MM.1S (cell line): Measurements from ENCODE around the gene PACRG.

Source experiments
- DNase-seq: peaks from one replicate; pipeline ENCODE4 v3.0.0-alpha.2; 2015
- H2AFZ ChIP-seq: fragments of 300-600 bp; sonication (generic); 2 replicates; pipeline ENCODE4 v1.6.0; 2016; ENCODE audit warnings: antibody characterized with exemption, low read length
- H3F3A ChIP-seq: fragments of 300-600 bp; sonication (generic); 2 replicates; pipeline ENCODE4 v1.6.1; 2016; ENCODE audit warnings: mild to moderate bottlenecking, antibody characterized with exemption, low read length, moderate library complexity, mixed read lengths; ENCODE audit not compliant: insufficient read depth
- H3K27ac ChIP-seq: fragments of 300-600 bp; sonication (generic); 2 replicates; pipeline ENCODE4 v1.5.1; 2016; ENCODE audit warnings: mild to moderate bottlenecking, low read length
- H3K27me3 ChIP-seq: fragments of 300-600 bp; sonication (generic); replicated peaks from 2 replicates; pipeline ENCODE4 v1.6.0; 2016; ENCODE audit warnings: low read length; ENCODE audit not compliant: insufficient read depth
- H3K36me3 ChIP-seq: fragments of 300-600 bp; sonication (generic); replicated peaks from 2 replicates; pipeline ENCODE4 v1.6.1; 2016; ENCODE audit warnings: mild to moderate bottlenecking, low read length, mixed read lengths; ENCODE audit not compliant: insufficient read depth
- H3K4me1 ChIP-seq: fragments of 300-600 bp; sonication (generic); 2 replicates; pipeline ENCODE4 v1.6.1; 2016; ENCODE audit warnings: low read length, mixed read lengths
- H3K4me2 ChIP-seq: fragments of 300-600 bp; sonication (generic); 2 replicates; pipeline ENCODE4 v1.6.0; 2016; ENCODE audit warnings: low read depth, low read length
- H3K4me3 ChIP-seq: fragments of 300-600 bp; sonication (generic); 2 replicates; pipeline ENCODE4 v1.5.1; 2016; ENCODE audit warnings: low read length, mixed read lengths
- H3K79me2 ChIP-seq: fragments of 300-600 bp; sonication (generic); 2 replicates; pipeline ENCODE4 v1.6.1; 2016; ENCODE audit warnings: mixed run types, low read length, mixed read lengths
- H3K9ac ChIP-seq: fragments of 300-600 bp; sonication (generic); 2 replicates; pipeline ENCODE4 v1.6.1; 2016; ENCODE audit warnings: low read length, mixed read lengths
- H3K9me2 ChIP-seq: fragments of 300-600 bp; sonication (generic); replicated peaks from 2 replicates; pipeline ENCODE4 v1.6.1; 2016; ENCODE audit warnings: mild to moderate bottlenecking, low read length, mixed read lengths; ENCODE audit not compliant: insufficient read depth
- H3K9me3 ChIP-seq: fragments of 300-600 bp; sonication (generic); replicated peaks from 2 replicates; pipeline ENCODE4 v1.6.1; 2016; ENCODE audit warnings: mild to moderate bottlenecking, low read length, mixed read lengths; ENCODE audit not compliant: insufficient read depth
- H4K20me1 ChIP-seq: fragments of 300-600 bp; sonication (generic); 2 replicates; pipeline ENCODE4 v1.6.1; 2016; ENCODE audit warnings: mild to moderate bottlenecking, low read length, moderate library complexity, mixed read lengths; ENCODE audit not compliant: insufficient read depth
- CTCF ChIP-seq: fragments of 300-600 bp; sonication (generic); IDR thresholded peaks from 2 replicates; pipeline ENCODE4 v1.5.1; 2016; ENCODE audit warnings: antibody characterized with exemption, low read length, mixed read lengths
- EZH2 ChIP-seq: fragments of 300-600 bp; sonication (generic); optimal IDR thresholded peaks from 2 replicates; pipeline ENCODE3; 2017; ENCODE audit warnings: low read depth, mild to moderate bottlenecking, antibody characterized with exemption, low read length, mixed read lengths
- EZH2phosphoT487 ChIP-seq: fragments of 300-600 bp; sonication (generic); IDR thresholded peaks from 2 replicates; pipeline ENCODE4 v1.6.1; 2018; ENCODE audit warnings: antibody characterized with exemption, low read length

PACRG gene

DNA sequence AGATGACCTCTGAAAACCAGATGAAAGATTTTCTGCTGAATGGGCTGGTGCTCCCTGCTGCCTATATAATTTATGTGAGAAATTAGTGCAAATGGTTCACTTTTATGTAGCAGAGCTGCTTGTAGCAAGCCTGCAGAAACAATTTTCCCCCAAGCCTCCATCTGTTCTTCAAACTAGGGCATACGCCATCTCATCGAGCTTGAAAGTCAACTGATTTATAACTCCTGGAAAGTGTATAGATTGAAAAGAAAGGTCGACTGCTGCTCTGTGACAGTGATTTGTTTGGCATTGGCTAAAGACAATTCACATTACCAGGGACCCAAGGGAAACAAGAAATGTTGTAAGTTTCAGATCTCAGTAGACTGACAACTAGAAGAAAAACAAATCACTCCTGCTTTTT is 93.3 kb downstream of the PACRG start:
- TF ChIP-seq EZH2 (no peak), CTCF (no peak)
- H3K27me3 ChIP-seq: no peaks in the 10 kb centered on the region
- no peak for DNase-seq
- no peak overlapping the region for H3K4me2 ChIP-seq
- no peaks in the 10 kb centered on the region for H3F3A ChIP-seq
- H3K27ac ChIP-seq: no peak overlapping the region
- H3K79me2 ChIP-seq: no peaks in the 10 kb centered on the region
- no peaks in the 10 kb centered on the region for H3K4me1 ChIP-seq
- H3K9me2 ChIP-seq: no peaks in the 10 kb centered on the region
- no peak overlapping the region for H3K9ac ChIP-seq
- no peak overlapping the region for H2AFZ ChIP-seq
- H3K36me3 ChIP-seq: no peaks in the 10 kb centered on the region
- H4K20me1 ChIP-seq: no peaks in the 10 kb centered on the region
- no peak overlapping the region for H3K4me3 ChIP-seq
- no peaks in the 10 kb centered on the region for H3K9me3 ChIP-seq

DNA sequence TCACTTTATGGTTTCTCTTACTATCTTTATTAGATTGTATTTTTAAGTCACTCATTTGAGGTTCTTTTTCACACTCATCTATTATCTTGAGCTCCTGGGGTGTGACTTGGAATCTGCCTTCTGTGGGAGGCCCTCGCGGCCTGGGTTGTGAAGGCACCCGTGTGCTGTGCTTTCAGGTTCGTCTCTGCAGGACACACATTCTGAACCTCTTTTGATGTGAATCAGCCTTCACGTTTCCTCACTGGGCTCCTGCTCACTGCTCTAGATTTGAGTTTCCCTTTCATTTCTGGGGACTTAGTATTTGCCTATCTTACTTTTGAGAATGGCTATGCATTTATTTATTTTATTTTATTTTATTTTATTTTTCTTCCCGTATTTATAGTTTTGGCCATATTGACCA is 97.8 kb downstream of the PACRG start:
- no peaks in the 10 kb centered on the region for H3F3A ChIP-seq
- peak; percentile 7 for DNase-seq
- H3K9me3 ChIP-seq: no peaks in the 10 kb centered on the region
- no peak overlapping the region for H3K4me3 ChIP-seq
- no peaks in the 10 kb centered on the region for H3K9me2 ChIP-seq
- H3K9ac ChIP-seq: no peak overlapping the region
- no peaks in the 10 kb centered on the region for H3K79me2 ChIP-seq
- no peaks in the 10 kb centered on the region for H4K20me1 ChIP-seq
- H3K36me3 ChIP-seq: no peaks in the 10 kb centered on the region
- H3K4me2 ChIP-seq: no peak overlapping the region
- H3K27me3 ChIP-seq: no peaks in the 10 kb centered on the region
- H2AFZ ChIP-seq: no peak overlapping the region
- TF ChIP-seq CTCF (no peak), EZH2 (no peak), EZH2phosphoT487 (no peak)
- no peaks in the 10 kb centered on the region for H3K4me1 ChIP-seq
- no peak overlapping the region for H3K27ac ChIP-seq

DNA sequence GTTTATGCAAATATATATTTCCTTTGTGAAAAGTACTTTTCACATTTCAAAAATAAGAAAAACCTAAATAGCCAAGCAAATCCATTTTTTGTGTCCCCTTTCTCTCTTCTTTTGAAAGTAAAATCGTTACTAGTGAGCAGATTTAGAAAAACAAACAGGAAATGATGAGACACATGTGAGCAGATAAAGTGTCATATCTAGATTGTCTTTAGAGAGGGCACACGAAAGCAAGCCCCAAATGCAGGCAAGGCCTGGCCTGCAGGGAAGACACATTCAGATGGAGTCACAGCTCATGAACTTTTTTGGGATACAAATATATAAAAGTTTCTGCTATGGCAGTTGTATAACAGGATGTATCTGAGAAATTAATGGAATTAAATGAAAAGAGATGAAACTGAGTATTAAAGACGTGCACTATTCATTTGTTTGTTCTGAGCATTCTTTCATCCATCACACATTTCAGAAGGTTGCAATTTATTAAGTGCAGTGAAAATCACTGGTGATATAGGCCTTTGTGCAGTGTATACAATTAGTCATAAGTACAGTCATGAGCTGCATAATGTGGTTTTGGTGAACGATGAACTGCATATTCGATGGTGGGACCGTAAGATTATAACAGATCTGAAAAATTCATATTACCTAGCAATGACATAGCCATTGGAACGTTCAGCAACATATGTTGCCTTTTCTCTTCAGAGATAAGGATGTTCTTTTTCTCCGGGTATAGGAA is 101.4 kb downstream of the PACRG start:
- Histone ChIP-seq H3K27ac (no peak overlapping the region), H3K9me2 (no peaks in the 10 kb centered on the region), H4K20me1 (no peaks in the 10 kb centered on the region), H3F3A (no peaks in the 10 kb centered on the region), H3K9me3 (no peaks in the 10 kb centered on the region), H3K9ac (no peak overlapping the region), H3K79me2 (no peaks in the 10 kb centered on the region), H3K4me1 (no peaks in the 10 kb centered on the region), H3K4me3 (no peak overlapping the region), H3K4me2 (no peak overlapping the region), H2AFZ (no peak overlapping the region), H3K36me3 (no peaks in the 10 kb centered on the region), H3K27me3 (no peaks in the 10 kb centered on the region)
- TF ChIP-seq CTCF: no peak
- TF ChIP-seq EZH2phosphoT487: no peak
- TF ChIP-seq EZH2: no peak
- DNase-seq: no peak
